ENCODE results near the gene HS2ST1.
"Not testable (repeated sequence)": the region's sequence is repeated elsewhere in the genome, so short reads cannot be mapped to it uniquely, and the experiment has no call there.

GRCh38 chr1:86963841-86964240 is 49.4 kb downstream of the HS2ST1 start:
- TF ChIP-seq POLR2A (IDR thresholded peaks at IDR 0.05; ENCODE audit: low read depth, low read length); TAF1 (IDR thresholded peaks at IDR 0.05; ENCODE audit: borderline replicate concordance, low read depth, low read length): not testable (repeated sequence)
